ENCODE results near the gene C19orf73. TPM values are rescaled to one million over a fixed set of nuclear protein-coding genes. Genes with fewer than 3 reads are reported as not detected.

Gene C19orf73
- total and polyA plus RNA-seq, 9 of the 15 experiments (the other 6 are each of a cell fraction or from before 2014, with no cell fraction given), result 0.08 to 7.4 (median 1.4) TPM

DNA sequence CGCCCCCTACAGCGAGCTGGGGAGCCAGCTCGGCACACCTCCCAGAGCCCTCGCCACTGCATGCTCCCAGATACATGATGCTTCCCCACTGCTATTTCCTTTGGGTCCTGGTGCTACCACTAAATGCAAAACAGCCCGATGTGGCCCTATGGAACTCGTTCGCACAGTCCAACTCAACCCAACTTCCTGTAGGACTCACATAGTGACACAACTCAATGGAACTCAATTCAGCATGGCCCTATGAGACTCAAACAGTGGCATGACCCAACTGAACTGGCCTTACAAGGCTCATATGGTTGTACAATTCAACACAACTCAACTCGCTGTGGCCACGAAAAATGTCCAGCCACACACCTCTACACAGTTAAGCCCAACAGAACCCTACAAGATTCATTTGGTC is 49.9 kb downstream of the C19orf73 start (continued):
- TF ChIP-seq, protein P1, sequence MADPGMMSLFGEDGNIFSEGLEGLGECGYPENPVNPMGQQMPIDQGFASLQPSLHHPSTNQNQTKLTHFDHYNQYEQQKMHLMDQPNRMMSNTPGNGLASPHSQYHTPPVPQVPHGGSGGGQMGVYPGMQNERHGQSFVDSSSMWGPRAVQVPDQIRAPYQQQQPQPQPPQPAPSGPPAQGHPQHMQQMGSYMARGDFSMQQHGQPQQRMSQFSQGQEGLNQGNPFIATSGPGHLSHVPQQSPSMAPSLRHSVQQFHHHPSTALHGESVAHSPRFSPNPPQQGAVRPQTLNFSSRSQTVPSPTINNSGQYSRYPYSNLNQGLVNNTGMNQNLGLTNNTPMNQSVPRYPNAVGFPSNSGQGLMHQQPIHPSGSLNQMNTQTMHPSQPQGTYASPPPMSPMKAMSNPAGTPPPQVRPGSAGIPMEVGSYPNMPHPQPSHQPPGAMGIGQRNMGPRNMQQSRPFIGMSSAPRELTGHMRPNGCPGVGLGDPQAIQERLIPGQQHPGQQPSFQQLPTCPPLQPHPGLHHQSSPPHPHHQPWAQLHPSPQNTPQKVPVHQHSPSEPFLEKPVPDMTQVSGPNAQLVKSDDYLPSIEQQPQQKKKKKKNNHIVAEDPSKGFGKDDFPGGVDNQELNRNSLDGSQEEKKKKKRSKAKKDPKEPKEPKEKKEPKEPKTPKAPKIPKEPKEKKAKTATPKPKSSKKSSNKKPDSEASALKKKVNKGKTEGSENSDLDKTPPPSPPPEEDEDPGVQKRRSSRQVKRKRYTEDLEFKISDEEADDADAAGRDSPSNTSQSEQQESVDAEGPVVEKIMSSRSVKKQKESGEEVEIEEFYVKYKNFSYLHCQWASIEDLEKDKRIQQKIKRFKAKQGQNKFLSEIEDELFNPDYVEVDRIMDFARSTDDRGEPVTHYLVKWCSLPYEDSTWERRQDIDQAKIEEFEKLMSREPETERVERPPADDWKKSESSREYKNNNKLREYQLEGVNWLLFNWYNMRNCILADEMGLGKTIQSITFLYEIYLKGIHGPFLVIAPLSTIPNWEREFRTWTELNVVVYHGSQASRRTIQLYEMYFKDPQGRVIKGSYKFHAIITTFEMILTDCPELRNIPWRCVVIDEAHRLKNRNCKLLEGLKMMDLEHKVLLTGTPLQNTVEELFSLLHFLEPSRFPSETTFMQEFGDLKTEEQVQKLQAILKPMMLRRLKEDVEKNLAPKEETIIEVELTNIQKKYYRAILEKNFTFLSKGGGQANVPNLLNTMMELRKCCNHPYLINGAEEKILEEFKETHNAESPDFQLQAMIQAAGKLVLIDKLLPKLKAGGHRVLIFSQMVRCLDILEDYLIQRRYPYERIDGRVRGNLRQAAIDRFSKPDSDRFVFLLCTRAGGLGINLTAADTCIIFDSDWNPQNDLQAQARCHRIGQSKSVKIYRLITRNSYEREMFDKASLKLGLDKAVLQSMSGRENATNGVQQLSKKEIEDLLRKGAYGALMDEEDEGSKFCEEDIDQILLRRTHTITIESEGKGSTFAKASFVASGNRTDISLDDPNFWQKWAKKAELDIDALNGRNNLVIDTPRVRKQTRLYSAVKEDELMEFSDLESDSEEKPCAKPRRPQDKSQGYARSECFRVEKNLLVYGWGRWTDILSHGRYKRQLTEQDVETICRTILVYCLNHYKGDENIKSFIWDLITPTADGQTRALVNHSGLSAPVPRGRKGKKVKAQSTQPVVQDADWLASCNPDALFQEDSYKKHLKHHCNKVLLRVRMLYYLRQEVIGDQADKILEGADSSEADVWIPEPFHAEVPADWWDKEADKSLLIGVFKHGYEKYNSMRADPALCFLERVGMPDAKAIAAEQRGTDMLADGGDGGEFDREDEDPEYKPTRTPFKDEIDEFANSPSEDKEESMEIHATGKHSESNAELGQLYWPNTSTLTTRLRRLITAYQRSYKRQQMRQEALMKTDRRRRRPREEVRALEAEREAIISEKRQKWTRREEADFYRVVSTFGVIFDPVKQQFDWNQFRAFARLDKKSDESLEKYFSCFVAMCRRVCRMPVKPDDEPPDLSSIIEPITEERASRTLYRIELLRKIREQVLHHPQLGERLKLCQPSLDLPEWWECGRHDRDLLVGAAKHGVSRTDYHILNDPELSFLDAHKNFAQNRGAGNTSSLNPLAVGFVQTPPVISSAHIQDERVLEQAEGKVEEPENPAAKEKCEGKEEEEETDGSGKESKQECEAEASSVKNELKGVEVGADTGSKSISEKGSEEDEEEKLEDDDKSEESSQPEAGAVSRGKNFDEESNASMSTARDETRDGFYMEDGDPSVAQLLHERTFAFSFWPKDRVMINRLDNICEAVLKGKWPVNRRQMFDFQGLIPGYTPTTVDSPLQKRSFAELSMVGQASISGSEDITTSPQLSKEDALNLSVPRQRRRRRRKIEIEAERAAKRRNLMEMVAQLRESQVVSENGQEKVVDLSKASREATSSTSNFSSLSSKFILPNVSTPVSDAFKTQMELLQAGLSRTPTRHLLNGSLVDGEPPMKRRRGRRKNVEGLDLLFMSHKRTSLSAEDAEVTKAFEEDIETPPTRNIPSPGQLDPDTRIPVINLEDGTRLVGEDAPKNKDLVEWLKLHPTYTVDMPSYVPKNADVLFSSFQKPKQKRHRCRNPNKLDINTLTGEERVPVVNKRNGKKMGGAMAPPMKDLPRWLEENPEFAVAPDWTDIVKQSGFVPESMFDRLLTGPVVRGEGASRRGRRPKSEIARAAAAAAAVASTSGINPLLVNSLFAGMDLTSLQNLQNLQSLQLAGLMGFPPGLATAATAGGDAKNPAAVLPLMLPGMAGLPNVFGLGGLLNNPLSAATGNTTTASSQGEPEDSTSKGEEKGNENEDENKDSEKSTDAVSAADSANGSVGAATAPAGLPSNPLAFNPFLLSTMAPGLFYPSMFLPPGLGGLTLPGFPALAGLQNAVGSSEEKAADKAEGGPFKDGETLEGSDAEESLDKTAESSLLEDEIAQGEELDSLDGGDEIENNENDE (IDR thresholded peaks at IDR 0.05; ENCODE audit: low read depth, low read length), result no peak
- no peak for TF ChIP-seq NR3C1 (CRISPR knock-in tag; IDR thresholded peaks at IDR 0.05)
- TF ChIP-seq RNF2 (IDR thresholded peaks at IDR 0.05), result no peak
- TF ChIP-seq, protein P2, sequence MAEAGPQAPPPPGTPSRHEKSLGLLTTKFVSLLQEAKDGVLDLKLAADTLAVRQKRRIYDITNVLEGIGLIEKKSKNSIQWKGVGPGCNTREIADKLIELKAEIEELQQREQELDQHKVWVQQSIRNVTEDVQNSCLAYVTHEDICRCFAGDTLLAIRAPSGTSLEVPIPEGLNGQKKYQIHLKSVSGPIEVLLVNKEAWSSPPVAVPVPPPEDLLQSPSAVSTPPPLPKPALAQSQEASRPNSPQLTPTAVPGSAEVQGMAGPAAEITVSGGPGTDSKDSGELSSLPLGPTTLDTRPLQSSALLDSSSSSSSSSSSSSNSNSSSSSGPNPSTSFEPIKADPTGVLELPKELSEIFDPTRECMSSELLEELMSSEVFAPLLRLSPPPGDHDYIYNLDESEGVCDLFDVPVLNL (CRISPR knock-in tag; IDR thresholded peaks at IDR 0.05; ENCODE audit: low read depth), result no peak
- TF ChIP-seq ZC3H8 (IDR thresholded peaks at IDR 0.05), result no peak
- TF ChIP-seq ZNF586 (CRISPR knock-in tag; conservative IDR thresholded peaks at IDR 0.05), result no peak

Small RNAs within 50 kb of the gene (small RNA-seq; reads per million reads assigned to genes)
- not detected for gene RN7SL708P

Other genes with a start within 250 kb of the C19orf73 start
Only the 7 nearest of the 26 such genes appear.
- not detected in 2 replicates for gene NTF4, start 54.3 kb downstream of the C19orf73 start, total RNA-seq (2014; rRNA removed)
- gene NTF4, start 54.3 kb downstream of the C19orf73 start, total RNA-seq (2014; rRNA removed; fragmentation: Illumina TruSeq; extraction: Trizol), result not detected in 2 replicates
- not detected in 2 replicates for gene NTF4, start 54.3 kb downstream of the C19orf73 start, total RNA-seq (2015; rRNA removed; fragmentation: Illumina TruSeq; extraction: Trizol)
- not detected in 2 replicates for gene NTF4, start 54.3 kb downstream of the C19orf73 start, total RNA-seq (2021)
- gene NTF4, start 54.3 kb downstream of the C19orf73 start, polyA plus RNA-seq (2011; rRNA removed), result not detected in 2 replicates
- gene NTF4, start 54.3 kb downstream of the C19orf73 start, polyA plus RNA-seq (2014; fragmentation: Illumina TruSeq; extraction: Trizol), result not detected in 2 replicates
- gene NTF4, start 54.3 kb downstream of the C19orf73 start, polyA plus RNA-seq (2014; fragmentation: Nextera tagmentation; extraction: Ambion mirVana), result not detected
- gene NTF4, start 54.3 kb downstream of the C19orf73 start, polyA plus RNA-seq (2014; rRNA removed), result not detected in 2 replicates
- gene KCNA7, start 46.4 kb downstream of the C19orf73 start, total RNA-seq (2014; rRNA removed), result 0.04 and 0.05 TPM in 2 replicates
- gene KCNA7, start 46.4 kb downstream of the C19orf73 start, total RNA-seq (2014; rRNA removed; fragmentation: Illumina TruSeq; extraction: Trizol), result 0.04 TPM in 1 of 2 replicates, not detected in the other
- gene KCNA7, start 46.4 kb downstream of the C19orf73 start, total RNA-seq (2015; rRNA removed; fragmentation: Illumina TruSeq; extraction: Trizol), result not detected in 2 replicates
- gene KCNA7, start 46.4 kb downstream of the C19orf73 start, total RNA-seq (2021), result not detected in 2 replicates
- not detected in 2 replicates for gene KCNA7, start 46.4 kb downstream of the C19orf73 start, polyA plus RNA-seq (2011; rRNA removed)
- 0.04 TPM in 1 of 2 replicates, not detected in the other for gene KCNA7, start 46.4 kb downstream of the C19orf73 start, polyA plus RNA-seq (2014; fragmentation: Illumina TruSeq; extraction: Trizol)
- not detected for gene KCNA7, start 46.4 kb downstream of the C19orf73 start, polyA plus RNA-seq (2014; fragmentation: Nextera tagmentation; extraction: Ambion mirVana)
- gene KCNA7, start 46.4 kb downstream of the C19orf73 start, polyA plus RNA-seq (2014; rRNA removed), result not detected in 2 replicates
- gene SNRNP70, start 33.7 kb downstream of the C19orf73 start, total RNA-seq (2014; rRNA removed), result 496 and 541 TPM in 2 replicates
- gene SNRNP70, start 33.7 kb downstream of the C19orf73 start, total RNA-seq (2014; rRNA removed; fragmentation: Illumina TruSeq; extraction: Trizol), result 82.0 and 82.4 TPM in 2 replicates
- gene SNRNP70, start 33.7 kb downstream of the C19orf73 start, total RNA-seq (2015; rRNA removed; fragmentation: Illumina TruSeq; extraction: Trizol), result 122 and 128 TPM in 2 replicates
- 201 and 234 TPM in 2 replicates for gene SNRNP70, start 33.7 kb downstream of the C19orf73 start, total RNA-seq (2021)
- gene SNRNP70, start 33.7 kb downstream of the C19orf73 start, polyA plus RNA-seq (2011; rRNA removed), result 136 and 190 TPM in 2 replicates
- 143 and 188 TPM in 2 replicates for gene SNRNP70, start 33.7 kb downstream of the C19orf73 start, polyA plus RNA-seq (2014; fragmentation: Illumina TruSeq; extraction: Trizol)
- gene SNRNP70, start 33.7 kb downstream of the C19orf73 start, polyA plus RNA-seq (2014; fragmentation: Nextera tagmentation; extraction: Ambion mirVana), result 1 to 10 TPM; 2.8 to 3.2 TPM
- 401 and 493 TPM in 2 replicates for gene SNRNP70, start 33.7 kb downstream of the C19orf73 start, polyA plus RNA-seq (2014; rRNA removed)
- 11.0 and 12.4 TPM in 2 replicates for gene LIN7B, start 4.8 kb downstream of the C19orf73 start, total RNA-seq (2014; rRNA removed)
- gene LIN7B, start 4.8 kb downstream of the C19orf73 start, total RNA-seq (2014; rRNA removed; fragmentation: Illumina TruSeq; extraction: Trizol), result 1.1 and 1.6 TPM in 2 replicates
- 4.0 and 4.1 TPM in 2 replicates for gene LIN7B, start 4.8 kb downstream of the C19orf73 start, total RNA-seq (2015; rRNA removed; fragmentation: Illumina TruSeq; extraction: Trizol)
- gene LIN7B, start 4.8 kb downstream of the C19orf73 start, total RNA-seq (2021), result 9.2 and 9.6 TPM in 2 replicates
- 5.9 and 10.3 TPM in 2 replicates for gene LIN7B, start 4.8 kb downstream of the C19orf73 start, polyA plus RNA-seq (2011; rRNA removed)
- 3.1 and 5.1 TPM in 2 replicates for gene LIN7B, start 4.8 kb downstream of the C19orf73 start, polyA plus RNA-seq (2014; fragmentation: Illumina TruSeq; extraction: Trizol)
- gene LIN7B, start 4.8 kb downstream of the C19orf73 start, polyA plus RNA-seq (2014; fragmentation: Nextera tagmentation; extraction: Ambion mirVana), result 1 to 10 TPM in 1 of 2 experiments, under 1 TPM in 1; 0.89 to 1.4 TPM
- gene LIN7B, start 4.8 kb downstream of the C19orf73 start, polyA plus RNA-seq (2014; rRNA removed), result 15.7 and 18.3 TPM in 2 replicates
- 48.2 and 55.9 TPM in 2 replicates for gene PPFIA3, start 401 bp upstream of the C19orf73 start, total RNA-seq (2014; rRNA removed)
- 10.3 and 11.5 TPM in 2 replicates for gene PPFIA3, start 401 bp upstream of the C19orf73 start, total RNA-seq (2014; rRNA removed; fragmentation: Illumina TruSeq; extraction: Trizol)
- gene PPFIA3, start 401 bp upstream of the C19orf73 start, total RNA-seq (2015; rRNA removed; fragmentation: Illumina TruSeq; extraction: Trizol), result 19.1 and 21.0 TPM in 2 replicates
- 47.5 and 53.0 TPM in 2 replicates for gene PPFIA3, start 401 bp upstream of the C19orf73 start, total RNA-seq (2021)
- gene PPFIA3, start 401 bp upstream of the C19orf73 start, polyA plus RNA-seq (2011; rRNA removed), result 11.2 and 16.9 TPM in 2 replicates
- 17.6 and 30.1 TPM in 2 replicates for gene PPFIA3, start 401 bp upstream of the C19orf73 start, polyA plus RNA-seq (2014; fragmentation: Illumina TruSeq; extraction: Trizol)
- gene PPFIA3, start 401 bp upstream of the C19orf73 start, polyA plus RNA-seq (2014; fragmentation: Nextera tagmentation; extraction: Ambion mirVana), result under 1 TPM; 0.10 to 0.29 TPM
- gene PPFIA3, start 401 bp upstream of the C19orf73 start, polyA plus RNA-seq (2014; rRNA removed), result 44.2 and 46.7 TPM in 2 replicates
- gene HRC, start 36.3 kb upstream of the C19orf73 start, total RNA-seq (2014; rRNA removed), result 15.6 and 20.8 TPM in 2 replicates
- 10.0 and 11.7 TPM in 2 replicates for gene HRC, start 36.3 kb upstream of the C19orf73 start, total RNA-seq (2014; rRNA removed; fragmentation: Illumina TruSeq; extraction: Trizol)
- 15.9 and 16.1 TPM in 2 replicates for gene HRC, start 36.3 kb upstream of the C19orf73 start, total RNA-seq (2015; rRNA removed; fragmentation: Illumina TruSeq; extraction: Trizol)
- gene HRC, start 36.3 kb upstream of the C19orf73 start, total RNA-seq (2021), result 14.8 and 15.6 TPM in 2 replicates
- 13.1 and 22.3 TPM in 2 replicates for gene HRC, start 36.3 kb upstream of the C19orf73 start, polyA plus RNA-seq (2011; rRNA removed)
- gene HRC, start 36.3 kb upstream of the C19orf73 start, polyA plus RNA-seq (2014; fragmentation: Illumina TruSeq; extraction: Trizol), result 17.9 and 18.7 TPM in 2 replicates
- gene HRC, start 36.3 kb upstream of the C19orf73 start, polyA plus RNA-seq (2014; fragmentation: Nextera tagmentation; extraction: Ambion mirVana), result 1 to 10 TPM in 1 of 2 experiments, under 1 TPM in 1; 0.66 to 1.2 TPM
- gene HRC, start 36.3 kb upstream of the C19orf73 start, polyA plus RNA-seq (2014; rRNA removed), result 11.8 and 13.7 TPM in 2 replicates
- gene TRPM4, start 38.6 kb upstream of the C19orf73 start, total RNA-seq (2014; rRNA removed), result 35.3 and 37.3 TPM in 2 replicates
- 7.9 and 8.3 TPM in 2 replicates for gene TRPM4, start 38.6 kb upstream of the C19orf73 start, total RNA-seq (2014; rRNA removed; fragmentation: Illumina TruSeq; extraction: Trizol)
- gene TRPM4, start 38.6 kb upstream of the C19orf73 start, total RNA-seq (2015; rRNA removed; fragmentation: Illumina TruSeq; extraction: Trizol), result 15.0 and 15.2 TPM in 2 replicates
- 34.6 and 37.8 TPM in 2 replicates for gene TRPM4, start 38.6 kb upstream of the C19orf73 start, total RNA-seq (2021)
- gene TRPM4, start 38.6 kb upstream of the C19orf73 start, polyA plus RNA-seq (2011; rRNA removed), result 19.2 and 20.5 TPM in 2 replicates
- 14.7 and 25.2 TPM in 2 replicates for gene TRPM4, start 38.6 kb upstream of the C19orf73 start, polyA plus RNA-seq (2014; fragmentation: Illumina TruSeq; extraction: Trizol)
- gene TRPM4, start 38.6 kb upstream of the C19orf73 start, polyA plus RNA-seq (2014; fragmentation: Nextera tagmentation; extraction: Ambion mirVana), result 1 to 10 TPM; 6.5 to 7.9 TPM
- gene TRPM4, start 38.6 kb upstream of the C19orf73 start, polyA plus RNA-seq (2014; rRNA removed), result 45.4 and 56.6 TPM in 2 replicates

All from K562 (cell line).